Endothelial cell (in vitro differentiated cells): ENCODE data around the gene COL4A4. TPM values are rescaled to one million over a fixed set of nuclear protein-coding genes. Genes with fewer than 3 reads are reported as not detected.
A peak's percentile ranks its signal among the peaks of the same experiment; 100 is the strongest.

Experiments used
- DNase-seq: peaks from one replicate; pipeline ENCODE4 v3.0.0; 2021; ENCODE audit warnings: low spot score
- H3K27ac Mint-ChIP-seq: one replicate; pipeline ENCODE4 v1.8.0; 2021; ENCODE audit warnings: mixed read lengths, inconsistent platforms; ENCODE audit not compliant: unreplicated experiment
- H3K27me3 Mint-ChIP-seq: one replicate; pipeline ENCODE4 v1.8.0; 2021; ENCODE audit warnings: mild to moderate bottlenecking, moderate library complexity, mixed read lengths, inconsistent platforms; ENCODE audit not compliant: unreplicated experiment
- H3K36me3 Mint-ChIP-seq: one replicate; pipeline ENCODE4 v1.8.0; 2021; ENCODE audit warnings: mild to moderate bottlenecking, low read depth, mixed read lengths, inconsistent platforms; ENCODE audit not compliant: unreplicated experiment
- H3K4me1 Mint-ChIP-seq: one replicate; pipeline ENCODE4 v1.8.0; 2021; ENCODE audit warnings: mild to moderate bottlenecking, mixed read lengths, inconsistent platforms; ENCODE audit not compliant: unreplicated experiment
- H3K4me3 Mint-ChIP-seq: one replicate; pipeline ENCODE4 v1.8.0; 2021; ENCODE audit warnings: mild to moderate bottlenecking, mixed read lengths, inconsistent platforms; ENCODE audit not compliant: unreplicated experiment
- H3K9me3 Mint-ChIP-seq: one replicate; pipeline ENCODE4 v1.8.0; 2021; ENCODE audit warnings: mixed read lengths, inconsistent platforms; ENCODE audit not compliant: unreplicated experiment
- total RNA-seq: library from RNA; stranded (reverse); fragmentation: NEBNext Ultra II Directional; extraction: Animal tissue kit (Norgen Biotek cat#: 25700); gene quantifications from one replicate; pipeline ENCODE4 v1.2.1, GENCODE V29; 2021; ENCODE audit not compliant: unreplicated experiment
- TF ChIP-seq, protein P1 (sequence below): fragments of 200-600 bp; sonication (generic); IDR thresholded peaks from one replicate; pipeline ENCODE4 v1.5.0; 2021; ENCODE audit warnings: antibody characterized with exemption; ENCODE audit not compliant: unreplicated experiment

The COL4A4 gene
- total RNA-seq, 1 donor from 2014 or later, result 0.15 TPM

GRCh38 chr2:227115761-227116160 is 48.2 kb downstream of the COL4A4 start:
- Mint-ChIP-seq H3K9me3 (no peaks in the 10 kb centered on the region), H3K27me3 (no peaks in the 10 kb centered on the region), H3K4me3 (no peak overlapping the region), H3K27ac (no peak overlapping the region), H3K36me3 (no peaks in the 10 kb centered on the region), H3K4me1 (peaks cover 3% of the 10 kb centered on the region)
- TF ChIP-seq, protein P1, sequence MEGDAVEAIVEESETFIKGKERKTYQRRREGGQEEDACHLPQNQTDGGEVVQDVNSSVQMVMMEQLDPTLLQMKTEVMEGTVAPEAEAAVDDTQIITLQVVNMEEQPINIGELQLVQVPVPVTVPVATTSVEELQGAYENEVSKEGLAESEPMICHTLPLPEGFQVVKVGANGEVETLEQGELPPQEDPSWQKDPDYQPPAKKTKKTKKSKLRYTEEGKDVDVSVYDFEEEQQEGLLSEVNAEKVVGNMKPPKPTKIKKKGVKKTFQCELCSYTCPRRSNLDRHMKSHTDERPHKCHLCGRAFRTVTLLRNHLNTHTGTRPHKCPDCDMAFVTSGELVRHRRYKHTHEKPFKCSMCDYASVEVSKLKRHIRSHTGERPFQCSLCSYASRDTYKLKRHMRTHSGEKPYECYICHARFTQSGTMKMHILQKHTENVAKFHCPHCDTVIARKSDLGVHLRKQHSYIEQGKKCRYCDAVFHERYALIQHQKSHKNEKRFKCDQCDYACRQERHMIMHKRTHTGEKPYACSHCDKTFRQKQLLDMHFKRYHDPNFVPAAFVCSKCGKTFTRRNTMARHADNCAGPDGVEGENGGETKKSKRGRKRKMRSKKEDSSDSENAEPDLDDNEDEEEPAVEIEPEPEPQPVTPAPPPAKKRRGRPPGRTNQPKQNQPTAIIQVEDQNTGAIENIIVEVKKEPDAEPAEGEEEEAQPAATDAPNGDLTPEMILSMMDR, result no peak
- no peak for DNase-seq

- Mint-ChIP-seq H3K9me3 (no peaks in the 10 kb centered on the region), H3K4me1 (no peaks in the 10 kb centered on the region), H3K36me3 (no peaks in the 10 kb centered on the region), H3K27ac (no peak overlapping the region), H3K4me3 (no peak overlapping the region), H3K27me3 (no peaks in the 10 kb centered on the region)
- DNase-seq, result peak; percentile 66
- TF ChIP-seq, protein P1, result peak; percentile 40
Observed at GRCh38 chr2:227106845-227107759, 56.9 kb downstream of the COL4A4 start.

DNA sequence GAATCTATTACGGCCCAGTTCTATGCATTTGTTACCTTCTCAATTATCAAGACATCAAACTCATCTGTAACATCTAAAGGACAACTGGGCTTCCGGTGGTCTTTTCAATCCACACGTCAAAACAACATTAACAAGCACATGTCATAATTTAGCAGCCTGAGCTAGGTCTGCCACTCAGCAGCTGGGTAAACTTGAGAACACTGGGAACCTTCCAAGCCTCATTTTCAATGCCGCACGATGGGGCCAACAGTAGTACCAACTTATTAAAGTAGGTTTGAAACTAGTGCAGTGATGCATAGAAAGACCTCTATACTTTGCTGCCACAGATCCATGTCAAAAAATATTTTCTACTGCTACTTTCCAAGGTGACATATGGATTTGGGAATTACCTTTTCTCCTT is 60.4 kb downstream of the COL4A4 start:
- TF ChIP-seq, protein P1, result no peak
- Mint-ChIP-seq H3K4me1 (no peaks in the 10 kb centered on the region), H3K4me3 (no peak overlapping the region), H3K9me3 (no peaks in the 10 kb centered on the region), H3K27ac (no peak overlapping the region), H3K27me3 (no peaks in the 10 kb centered on the region), H3K36me3 (no peaks in the 10 kb centered on the region)
- DNase-seq, result no peak

DNA sequence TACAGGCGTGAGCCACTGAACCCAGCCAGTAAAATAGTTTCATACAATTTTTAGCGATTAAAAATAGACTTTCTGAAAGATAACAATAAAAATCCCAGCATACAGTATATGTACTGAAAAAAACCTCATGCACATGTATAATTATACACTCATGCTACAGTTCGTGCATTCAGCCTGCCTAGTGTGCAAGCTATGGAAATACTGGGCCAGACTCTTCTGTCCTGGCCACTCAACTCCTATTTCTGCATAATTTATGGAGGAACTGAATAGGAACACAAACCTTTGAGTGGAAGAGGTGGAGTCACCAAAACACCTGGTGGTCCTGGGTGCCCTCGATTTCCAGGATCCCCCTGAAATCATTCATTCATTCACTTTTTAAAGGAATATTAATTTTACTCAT is 64.7 kb downstream of the COL4A4 start:
- no peak overlapping the region for H3K4me3 Mint-ChIP-seq
- no peak overlapping the region for H3K27ac Mint-ChIP-seq
- H3K4me1 Mint-ChIP-seq, result peaks cover under 1% of the 10 kb centered on the region
- TF ChIP-seq, protein P1, result no peak
- DNase-seq, result no peak
- H3K9me3 Mint-ChIP-seq, result no peaks in the 10 kb centered on the region
- H3K27me3 Mint-ChIP-seq, result no peaks in the 10 kb centered on the region
- H3K36me3 Mint-ChIP-seq, result no peaks in the 10 kb centered on the region

GRCh38 chr2:227098162-227098515 is 65.9 kb downstream of the COL4A4 start:
- no peak for DNase-seq
- H3K36me3 Mint-ChIP-seq, result no peaks in the 10 kb centered on the region
- TF ChIP-seq, protein P1, result no peak
- H3K4me1 Mint-ChIP-seq, result peaks cover 2% of the 10 kb centered on the region
- H3K4me3 Mint-ChIP-seq, result no peak overlapping the region
- no peak overlapping the region for H3K27ac Mint-ChIP-seq
- no peaks in the 10 kb centered on the region for H3K9me3 Mint-ChIP-seq
- H3K27me3 Mint-ChIP-seq, result no peaks in the 10 kb centered on the region
